Measurements from ENCODE around the gene RBBP8. TPM values are rescaled to one million over a fixed set of nuclear protein-coding genes. Genes with fewer than 3 reads are reported as not detected.

The RBBP8 gene
- total RNA-seq, 1 donor from 2014 or later = 64.8 TPM

DNA sequence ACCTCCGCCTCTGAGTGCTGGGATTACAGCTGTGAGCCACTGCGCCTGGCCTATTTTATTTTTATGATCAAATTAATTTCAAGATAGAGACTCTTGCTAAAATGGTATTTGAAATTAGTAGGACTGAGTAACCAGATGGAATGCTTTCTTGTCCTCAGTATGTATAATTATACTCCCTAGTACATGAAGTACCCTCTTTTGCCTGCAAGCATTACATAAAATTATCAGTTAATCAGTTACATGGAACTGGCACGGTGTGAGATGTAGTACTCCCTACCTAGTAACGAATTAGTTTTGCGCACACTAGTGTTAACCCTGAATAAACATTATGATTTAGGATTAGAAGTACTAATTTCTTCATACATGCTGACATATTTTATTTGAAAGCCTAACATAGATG lies 41.6 kb downstream of the RBBP8 start:
- DNase-seq (ENCODE audit: low spot score) = no peak
- Histone ChIP-seq H3K9ac (no peak overlapping the region), H3F3A (ENCODE audit: low read depth) (peaks cover 3% of the 10 kb centered on the region), H3K27me3 (no peaks in the 10 kb centered on the region), H3K4me1 (no peaks in the 10 kb centered on the region), H3K79me2 (ENCODE audit: low read depth) (no peaks in the 10 kb centered on the region), H3K9me3 (ENCODE audit: low read depth) (no peaks in the 10 kb centered on the region), H3K4me2 (no peak overlapping the region), H3K27ac (no peak overlapping the region), H4K20me1 (ENCODE audit: low read depth) (no peaks in the 10 kb centered on the region), H2AFZ (replicated peaks) (no peak overlapping the region), H3K4me3 (no peak overlapping the region), H3K36me3 (peaks cover 22% of the 10 kb centered on the region)
- TF ChIP-seq EZH2phosphoT487 (IDR thresholded peaks at IDR 0.05) (no peak), EZH2 (IDR thresholded peaks at IDR 0.05) (no peak), CTCF (IDR thresholded peaks at IDR 0.05) (no peak)
- H3K9me3 Mint-ChIP-seq = no peaks in the 10 kb centered on the region
- H3K4me1 Mint-ChIP-seq = peaks cover 5% of the 10 kb centered on the region
- H3K4me3 Mint-ChIP-seq = no peak overlapping the region
- H3K27ac Mint-ChIP-seq = no peak overlapping the region
- no peaks in the 10 kb centered on the region for H3K27me3 Mint-ChIP-seq (ENCODE audit: insufficient read depth, low read depth)
- peaks cover 9% of the 10 kb centered on the region for H3K36me3 Mint-ChIP-seq

GRCh38 chr18:22975508-22975907 lies 42.4 kb downstream of the RBBP8 start:
- no peaks in the 10 kb centered on the region for H3K9me3 Mint-ChIP-seq
- peaks cover 2% of the 10 kb centered on the region for H3K27me3 Mint-ChIP-seq (ENCODE audit: insufficient read depth, low read depth)
- no peak overlapping the region for H3K9ac ChIP-seq
- TF ChIP-seq EZH2phosphoT487 (IDR thresholded peaks at IDR 0.05) = no peak
- TF ChIP-seq CTCF (IDR thresholded peaks at IDR 0.05) = no peak
- no peak for TF ChIP-seq EZH2 (IDR thresholded peaks at IDR 0.05)
- H3K9me3 ChIP-seq (ENCODE audit: low read depth) = no peaks in the 10 kb centered on the region
- H3K4me1 Mint-ChIP-seq = peaks cover 8% of the 10 kb centered on the region
- no peak overlapping the region for H3K4me2 ChIP-seq
- no peak for DNase-seq (ENCODE audit: low spot score)
- H2AFZ ChIP-seq (replicated peaks) = no peak overlapping the region
- H4K20me1 ChIP-seq (ENCODE audit: low read depth) = no peaks in the 10 kb centered on the region
- H3K79me2 ChIP-seq (ENCODE audit: low read depth) = no peaks in the 10 kb centered on the region
- peaks cover 17% of the 10 kb centered on the region for H3K36me3 ChIP-seq
- H3K36me3 Mint-ChIP-seq = peaks cover 13% of the 10 kb centered on the region
- H3K27ac Mint-ChIP-seq = no peak overlapping the region
- H3K4me3 Mint-ChIP-seq = no peak overlapping the region
- no peak overlapping the region for H3K4me3 ChIP-seq
- H3K4me1 ChIP-seq = no peaks in the 10 kb centered on the region
- no peaks in the 10 kb centered on the region for H3K27me3 ChIP-seq
- H3F3A ChIP-seq (ENCODE audit: low read depth) = peaks cover 3% of the 10 kb centered on the region
- no peak overlapping the region for H3K27ac ChIP-seq

- H3F3A ChIP-seq (ENCODE audit: low read depth) = peaks cover 5% of the 10 kb centered on the region
- no peak overlapping the region for H3K4me2 ChIP-seq
- H3K4me1 ChIP-seq = no peaks in the 10 kb centered on the region
- peaks cover 19% of the 10 kb centered on the region for H3K36me3 ChIP-seq
- no peak overlapping the region for H2AFZ ChIP-seq (replicated peaks)
- Mint-ChIP-seq H3K27me3 (ENCODE audit: insufficient read depth, low read depth) (peaks cover 2% of the 10 kb centered on the region), H3K27ac (no peak overlapping the region), H3K36me3 (peaks cover 15% of the 10 kb centered on the region), H3K4me3 (no peak overlapping the region), H3K9me3 (no peaks in the 10 kb centered on the region), H3K4me1 (peaks cover 8% of the 10 kb centered on the region)
- H3K27ac ChIP-seq = peak overlapping the region; percentile 31
- H4K20me1 ChIP-seq (ENCODE audit: low read depth) = no peaks in the 10 kb centered on the region
- H3K27me3 ChIP-seq = no peaks in the 10 kb centered on the region
- H3K79me2 ChIP-seq (ENCODE audit: low read depth) = no peaks in the 10 kb centered on the region
- no peak overlapping the region for H3K9ac ChIP-seq
- TF ChIP-seq EZH2phosphoT487 (IDR thresholded peaks at IDR 0.05) (no peak), CTCF (IDR thresholded peaks at IDR 0.05) (no peak), EZH2 (IDR thresholded peaks at IDR 0.05) (no peak)
- no peak for DNase-seq (ENCODE audit: low spot score)
- H3K4me3 ChIP-seq = no peak overlapping the region
- H3K9me3 ChIP-seq (ENCODE audit: low read depth) = no peaks in the 10 kb centered on the region
Observed at GRCh38 chr18:22977847-22978701, 44.9 kb downstream of the RBBP8 start.
